NT2/D1 (cell line): ENCODE results near the gene PANX2.

ENCODE experiments used
- DNase-seq: peaks from one replicate; pipeline ENCODE4 v3.0.0-alpha.2; 2011; ENCODE audit warnings: low read depth, low spot score
- H3K27me3 ChIP-seq: 2 replicates; pipeline ENCODE4 v1.6.0; 2011; ENCODE audit warnings: mild to moderate bottlenecking; ENCODE audit not compliant: insufficient read length, insufficient read depth
- H3K36me3 ChIP-seq: 2 replicates; pipeline ENCODE4 v1.6.1; 2011; ENCODE audit warnings: mild to moderate bottlenecking, low read length, mixed read lengths; ENCODE audit not compliant: insufficient read depth, insufficient read length
- H3K4me1 ChIP-seq: 2 replicates; pipeline ENCODE4 v1.5.1; 2011; ENCODE audit not compliant: insufficient read depth, insufficient read length
- H3K4me3 ChIP-seq: 2 replicates; pipeline ENCODE4 v1.5.1; 2011; ENCODE audit warnings: low read depth; ENCODE audit not compliant: insufficient read length
- H3K9ac ChIP-seq: 2 replicates; pipeline ENCODE4 v1.6.0; 2011; ENCODE audit warnings: low read depth; ENCODE audit not compliant: insufficient read length
- H3K9me3 ChIP-seq: 2 replicates; pipeline ENCODE4 v1.5.1; 2011; ENCODE audit warnings: mild to moderate bottlenecking, low read length; ENCODE audit not compliant: insufficient read depth
- SUZ12 ChIP-seq: IDR thresholded peaks from 2 replicates; pipeline ENCODE4 v1.6.1; 2011; ENCODE audit not compliant: insufficient read length, insufficient read depth; ENCODE audit errors: extremely low read depth
- YY1 ChIP-seq: IDR thresholded peaks from 2 replicates; pipeline ENCODE4 v1.6.1; 2011; ENCODE audit not compliant: insufficient read length, insufficient read depth
- ZNF274 ChIP-seq: IDR thresholded peaks from 2 replicates; pipeline ENCODE4 v1.6.1; 2011; ENCODE audit warnings: mild to moderate bottlenecking, low read depth, low read length

Gene PANX2

DNA sequence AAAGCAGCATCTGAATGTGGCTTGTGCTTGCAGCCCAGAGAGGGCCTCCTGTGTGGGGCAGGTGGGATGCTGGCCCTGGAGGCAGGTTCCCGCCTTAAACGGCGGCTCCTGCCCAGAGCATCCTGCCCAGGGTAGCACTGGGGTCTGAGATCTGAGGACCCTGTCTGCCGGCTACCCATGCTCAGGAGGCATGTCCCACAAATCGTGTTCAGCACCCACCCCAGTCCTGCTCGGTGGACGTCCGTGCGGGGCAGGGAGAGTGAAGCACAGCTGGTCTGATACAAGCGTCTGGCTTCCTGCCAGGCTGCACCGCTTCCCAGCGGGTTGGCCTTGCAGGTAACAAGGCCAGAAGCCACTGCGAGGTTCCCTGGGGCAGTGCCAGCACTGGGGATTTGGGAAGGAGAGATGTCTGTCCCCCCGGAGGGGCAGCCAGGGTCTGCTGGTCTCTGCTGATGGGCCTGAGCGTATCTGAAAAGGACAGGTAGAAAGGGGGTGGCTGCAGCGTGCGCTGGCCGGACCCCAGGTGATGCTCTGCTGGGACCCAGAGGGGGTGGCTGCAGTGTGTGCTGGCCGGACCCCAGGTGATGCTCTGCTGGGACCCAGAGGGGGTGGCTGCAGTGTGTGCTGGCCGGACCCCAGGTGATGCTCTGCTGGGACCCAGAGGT, 18.8 kb downstream of the PANX2 start:
- no peak for DNase-seq
- H3K9me3 ChIP-seq: no peaks in the 10 kb centered on the region
- H3K4me3 ChIP-seq: no peak overlapping the region
- peaks cover 9% of the 10 kb centered on the region for H3K4me1 ChIP-seq
- TF ChIP-seq YY1 (no peak), SUZ12 (no peak), ZNF274 (no peak)
- H3K36me3 ChIP-seq: peaks cover 40% of the 10 kb centered on the region
- no peaks in the 10 kb centered on the region for H3K27me3 ChIP-seq
- no peak overlapping the region for H3K9ac ChIP-seq

GRCh38 chr22:50189849-50190181, 19.3 kb downstream of the PANX2 start:
- Histone ChIP-seq H3K9me3 (no peaks in the 10 kb centered on the region), H3K4me3 (no peak overlapping the region), H3K36me3 (peaks cover 45% of the 10 kb centered on the region), H3K4me1 (peaks cover 9% of the 10 kb centered on the region), H3K27me3 (no peaks in the 10 kb centered on the region), H3K9ac (no peak overlapping the region)
- DNase-seq: no peak
- TF ChIP-seq YY1 (no peak), ZNF274 (no peak), SUZ12 (no peak)

DNA sequence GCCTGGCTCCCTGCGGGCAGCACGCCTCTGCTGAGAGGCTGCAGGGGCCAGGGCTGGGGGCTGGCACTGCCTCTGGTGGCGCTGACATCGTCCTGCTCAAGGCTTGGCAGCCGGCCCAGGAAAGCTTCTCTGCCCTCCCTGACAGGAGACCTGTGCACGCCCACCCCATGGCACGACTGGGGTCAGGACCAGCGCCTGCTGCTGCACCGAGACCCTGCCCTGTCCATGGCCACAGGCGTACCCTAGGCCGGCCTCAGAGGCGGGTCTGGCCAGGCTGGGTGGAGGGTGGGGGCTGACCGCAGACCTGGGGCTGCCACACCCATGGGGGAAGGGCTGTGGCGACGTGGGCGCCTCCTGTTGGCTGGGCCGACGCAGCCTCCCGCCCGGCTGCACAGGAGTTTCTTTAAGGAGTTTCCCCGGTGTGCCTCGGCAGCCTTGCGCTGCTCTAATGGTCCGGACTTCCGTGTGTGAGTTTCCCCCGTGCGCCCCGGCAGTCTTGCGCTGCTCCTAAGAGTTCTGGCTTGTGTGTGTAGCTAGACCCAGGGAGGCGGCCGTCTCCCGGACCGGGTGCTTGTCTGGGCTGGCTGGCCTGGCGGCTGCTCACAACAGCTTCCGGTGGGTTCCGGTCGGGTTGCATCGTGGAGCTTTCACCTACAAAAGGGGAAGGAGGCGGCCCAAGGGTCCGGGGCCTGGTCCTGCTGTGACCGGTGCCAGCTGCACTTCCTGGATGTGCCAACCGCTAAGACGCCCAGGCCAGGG, 19.8 kb downstream of the PANX2 start:
- Histone ChIP-seq H3K9me3 (no peaks in the 10 kb centered on the region), H3K27me3 (no peaks in the 10 kb centered on the region), H3K4me3 (no peak overlapping the region), H3K4me1 (peaks cover 9% of the 10 kb centered on the region), H3K36me3 (peaks cover 49% of the 10 kb centered on the region), H3K9ac (no peak overlapping the region)
- TF ChIP-seq YY1 (no peak), SUZ12 (no peak), ZNF274 (no peak)
- no peak for DNase-seq

- DNase-seq: no peak
- peaks cover 9% of the 10 kb centered on the region for H3K4me1 ChIP-seq
- TF ChIP-seq ZNF274 (no peak), YY1 (no peak), SUZ12 (no peak)
- H3K9ac ChIP-seq: no peak overlapping the region
- no peak overlapping the region for H3K4me3 ChIP-seq
- peaks cover 52% of the 10 kb centered on the region for H3K36me3 ChIP-seq
- H3K27me3 ChIP-seq: no peaks in the 10 kb centered on the region
- no peaks in the 10 kb centered on the region for H3K9me3 ChIP-seq
Measured at GRCh38 chr22:50190941-50191741, 20.6 kb downstream of the PANX2 start.

GRCh38 chr22:50192436-50193204, 22.1 kb downstream of the PANX2 start:
- H3K4me1 ChIP-seq: peaks cover 4% of the 10 kb centered on the region
- H3K9me3 ChIP-seq: no peaks in the 10 kb centered on the region
- H3K36me3 ChIP-seq: peaks cover 59% of the 10 kb centered on the region
- DNase-seq: no peak
- H3K4me3 ChIP-seq: no peak overlapping the region
- H3K27me3 ChIP-seq: no peaks in the 10 kb centered on the region
- TF ChIP-seq YY1: no peak
- TF ChIP-seq SUZ12: no peak
- TF ChIP-seq ZNF274: no peak
- no peak overlapping the region for H3K9ac ChIP-seq

GRCh38 chr22:50193621-50194020, 23.1 kb downstream of the PANX2 start:
- Histone ChIP-seq H3K36me3 (peaks cover 56% of the 10 kb centered on the region), H3K4me3 (no peak overlapping the region), H3K9ac (no peak overlapping the region), H3K27me3 (no peaks in the 10 kb centered on the region), H3K4me1 (peaks cover 4% of the 10 kb centered on the region), H3K9me3 (no peaks in the 10 kb centered on the region)
- no peak for DNase-seq
- TF ChIP-seq SUZ12 (no peak), ZNF274 (no peak), YY1 (no peak)
